ENCODE results near the gene PCDHB8. TPM values are rescaled to one million over a fixed set of nuclear protein-coding genes. Genes with fewer than 3 reads are reported as not detected.
"Not testable (repeated sequence)": the region's sequence is repeated elsewhere in the genome, so short reads cannot be mapped to it uniquely, and the experiment has no call there.

Gene PCDHB8
- total RNA-seq, 4 donors from 2014 or later, result 0.09 to 0.38 (median 0.32) TPM; not detected in 1

DNA sequence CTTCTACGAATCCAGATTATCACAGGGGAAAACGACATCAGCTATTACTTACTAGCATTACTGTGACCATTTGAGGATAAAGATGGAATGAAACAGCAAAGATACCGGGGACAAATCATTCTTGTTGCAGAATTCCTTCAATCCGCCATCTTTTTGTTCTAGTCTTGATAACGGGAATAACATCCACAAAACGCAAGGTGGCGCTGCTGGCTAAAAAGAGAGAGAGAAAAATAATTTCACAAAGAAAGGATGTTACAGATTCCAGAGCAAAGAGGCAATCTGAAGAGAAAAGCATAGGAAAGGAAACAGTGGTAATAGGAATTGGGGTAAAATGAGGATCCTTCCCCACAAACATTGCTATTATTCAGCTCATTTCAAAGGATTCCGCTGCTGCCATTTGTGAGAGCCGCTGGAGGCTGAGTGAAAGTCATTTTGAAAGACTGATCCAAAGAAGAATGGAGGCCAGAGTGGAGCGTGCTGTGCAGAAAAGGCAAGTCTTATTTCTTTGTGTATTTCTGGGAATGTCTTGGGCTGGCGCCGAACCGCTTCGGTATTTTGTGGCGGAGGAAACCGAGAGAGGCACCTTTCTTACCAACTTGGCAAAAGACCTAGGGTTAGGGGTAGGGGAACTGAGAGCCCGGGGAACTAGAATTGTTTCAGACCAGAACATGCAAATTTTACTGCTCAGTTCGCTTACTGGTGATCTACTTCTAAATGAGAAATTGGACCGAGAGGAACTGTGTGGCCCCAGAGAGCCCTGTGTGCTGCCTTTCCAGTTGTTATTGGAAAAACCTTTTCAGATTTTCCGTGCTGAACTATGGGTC, 5.0 kb upstream of the PCDHB8 start, which contains the start of gene PCDHB7:
Gene PCDHB7 (plus strand): TSS at position 264 of the 824 bp plus-strand sequence. CDS start 192 bp downstream, at position 456.
- Histone ChIP-seq H3K27me3 (peaks cover 0 to 33% (median 2%) of the 10 kb centered on the region in 4 donors), H3K9me3 (peaks cover 0 to 35% (median 23%) of the 10 kb centered on the region in 3 donors), H3K36me3 (no peaks in the 10 kb centered on the region), H3K4me1 (no peaks in the 10 kb centered on the region), H3K4me3 (peak within 1 kb of the TSS in 1 of 4 donors; percentile 24), H3K27ac (no peak within 1 kb of the TSS)
- DNase-seq, result no peak
- intact Hi-C loops (cut with DNase I), result no loop called here
- TF ChIP-seq, protein P1, sequence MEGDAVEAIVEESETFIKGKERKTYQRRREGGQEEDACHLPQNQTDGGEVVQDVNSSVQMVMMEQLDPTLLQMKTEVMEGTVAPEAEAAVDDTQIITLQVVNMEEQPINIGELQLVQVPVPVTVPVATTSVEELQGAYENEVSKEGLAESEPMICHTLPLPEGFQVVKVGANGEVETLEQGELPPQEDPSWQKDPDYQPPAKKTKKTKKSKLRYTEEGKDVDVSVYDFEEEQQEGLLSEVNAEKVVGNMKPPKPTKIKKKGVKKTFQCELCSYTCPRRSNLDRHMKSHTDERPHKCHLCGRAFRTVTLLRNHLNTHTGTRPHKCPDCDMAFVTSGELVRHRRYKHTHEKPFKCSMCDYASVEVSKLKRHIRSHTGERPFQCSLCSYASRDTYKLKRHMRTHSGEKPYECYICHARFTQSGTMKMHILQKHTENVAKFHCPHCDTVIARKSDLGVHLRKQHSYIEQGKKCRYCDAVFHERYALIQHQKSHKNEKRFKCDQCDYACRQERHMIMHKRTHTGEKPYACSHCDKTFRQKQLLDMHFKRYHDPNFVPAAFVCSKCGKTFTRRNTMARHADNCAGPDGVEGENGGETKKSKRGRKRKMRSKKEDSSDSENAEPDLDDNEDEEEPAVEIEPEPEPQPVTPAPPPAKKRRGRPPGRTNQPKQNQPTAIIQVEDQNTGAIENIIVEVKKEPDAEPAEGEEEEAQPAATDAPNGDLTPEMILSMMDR (IDR thresholded peaks at IDR 0.05), result peak in 3 of 6 experiments; percentile 11 to 30 (median 16)
- TF ChIP-seq POLR2A (IDR thresholded peaks at IDR 0.05), result no peak
- WGBS, 2 donors, result 36 to 42% methylated on average over 20 of the region's 20 CpGs

DNA sequence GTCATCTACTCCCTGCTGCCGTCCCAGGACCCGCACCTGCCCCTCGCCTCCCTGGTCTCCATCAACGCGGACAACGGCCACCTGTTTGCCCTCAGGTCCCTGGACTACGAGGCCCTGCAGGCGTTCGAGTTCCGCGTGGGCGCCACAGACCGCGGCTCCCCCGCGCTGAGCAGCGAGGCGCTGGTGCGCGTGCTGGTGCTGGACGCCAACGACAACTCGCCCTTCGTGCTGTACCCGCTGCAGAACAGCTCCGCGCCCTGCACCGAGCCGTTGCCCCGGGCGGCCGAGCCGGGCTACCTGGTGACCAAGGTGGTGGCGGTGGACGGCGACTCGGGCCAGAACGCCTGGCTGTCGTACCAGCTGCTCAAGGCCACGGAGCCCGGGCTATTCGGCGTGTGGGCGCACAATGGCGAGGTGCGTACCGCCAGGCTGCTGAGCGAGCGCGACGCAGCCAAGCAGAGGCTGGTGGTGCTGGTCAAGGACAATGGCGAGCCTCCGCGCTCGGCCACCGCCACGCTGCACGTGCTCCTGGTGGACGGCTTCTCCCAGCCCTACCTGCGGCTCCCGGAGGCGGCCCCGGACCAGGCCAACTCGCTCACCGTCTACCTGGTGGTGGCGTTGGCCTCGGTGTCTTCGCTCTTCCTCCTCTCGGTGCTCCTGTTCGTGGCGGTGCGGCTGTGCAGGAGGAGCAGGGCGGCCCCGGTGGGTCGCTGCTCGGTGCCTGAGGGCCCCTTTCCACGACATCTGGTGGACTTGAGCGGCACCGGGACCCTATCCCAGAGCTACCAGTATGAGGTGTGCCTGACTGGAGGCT, 3.1 kb upstream of the PCDHB8 start:
- H3K4me3 ChIP-seq; intact Hi-C loops (cut with DNase I); DNase-seq; H3K4me1 ChIP-seq; H3K36me3 ChIP-seq; H3K27ac ChIP-seq: not testable (repeated sequence)
- peaks cover 0 to 49% (median 2%) of the 10 kb centered on the region in 4 donors for H3K27me3 ChIP-seq
- H3K9me3 ChIP-seq, result peaks cover 0 to 50% (median 34%) of the 10 kb centered on the region in 3 donors
- WGBS, 2 donors, result 47 to 57% methylated on average over 35 to 41 of the region's 79 CpGs

DNA sequence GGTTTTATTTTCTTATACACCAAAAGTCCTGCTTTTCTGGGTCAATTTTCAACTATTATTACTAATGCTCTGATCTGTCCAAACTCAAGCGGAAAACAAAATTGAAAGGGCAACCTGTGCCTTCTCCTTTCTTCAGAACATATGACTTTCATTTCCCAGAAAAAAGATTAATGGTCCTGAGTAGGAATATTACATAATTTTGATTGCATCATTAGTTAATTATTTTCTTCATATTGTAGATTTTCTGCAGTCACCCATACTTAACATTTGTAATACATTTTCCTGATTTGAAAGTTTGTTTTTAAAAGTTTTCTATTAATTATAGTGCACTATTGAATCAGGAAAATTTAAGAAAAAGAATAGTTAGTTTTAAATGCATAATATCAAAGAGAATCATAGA, 1.7 kb upstream of the PCDHB8 start:
- Histone ChIP-seq H3K27ac (no peak overlapping the region), H3K36me3 (no peaks in the 10 kb centered on the region), H3K4me1 (no peaks in the 10 kb centered on the region), H3K9me3 (peaks cover 0 to 57% (median 34%) of the 10 kb centered on the region in 3 donors), H3K27me3 (peaks cover 0 to 57% (median 2%) of the 10 kb centered on the region in 4 donors), H3K4me3 (no peak overlapping the region)
- no peak for DNase-seq
- intact Hi-C loops (cut with DNase I), result no loop called here
- 53 to 74% methylated on average over 1 of the region's 1 CpG for WGBS, 2 donors
- no peak for TF ChIP-seq POLR2A (IDR thresholded peaks at IDR 0.05)
- TF ChIP-seq, protein P1 (IDR thresholded peaks at IDR 0.05), result no peak

DNA sequence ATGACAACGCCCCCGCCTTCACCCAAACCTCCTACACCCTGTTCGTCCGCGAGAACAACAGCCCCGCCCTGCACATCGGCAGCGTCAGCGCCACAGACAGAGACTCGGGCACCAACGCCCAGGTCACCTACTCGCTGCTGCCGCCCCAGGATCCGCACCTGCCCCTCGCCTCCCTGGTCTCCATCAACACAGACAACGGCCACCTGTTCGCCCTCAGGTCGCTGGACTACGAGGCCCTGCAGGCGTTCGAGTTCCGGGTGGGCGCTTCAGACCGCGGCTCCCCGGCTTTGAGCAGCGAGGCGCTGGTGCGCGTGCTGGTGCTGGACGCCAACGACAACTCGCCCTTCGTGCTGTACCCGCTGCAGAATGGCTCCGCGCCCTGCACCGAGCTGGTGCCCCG, 1.8 kb downstream of the PCDHB8 start:
- DNase-seq; H3K4me3 ChIP-seq; H3K4me1 ChIP-seq; intact Hi-C loops (cut with DNase I); H3K27ac ChIP-seq; H3K36me3 ChIP-seq: not testable (repeated sequence)
- 51 to 72% methylated on average over 13 to 18 of the region's 39 CpGs for WGBS, 2 donors
- H3K27me3 ChIP-seq, result peaks cover 0 to 73% (median 2%) of the 10 kb centered on the region in 4 donors
- peaks cover 0 to 59% (median 28%) of the 10 kb centered on the region in 3 donors for H3K9me3 ChIP-seq

DNA sequence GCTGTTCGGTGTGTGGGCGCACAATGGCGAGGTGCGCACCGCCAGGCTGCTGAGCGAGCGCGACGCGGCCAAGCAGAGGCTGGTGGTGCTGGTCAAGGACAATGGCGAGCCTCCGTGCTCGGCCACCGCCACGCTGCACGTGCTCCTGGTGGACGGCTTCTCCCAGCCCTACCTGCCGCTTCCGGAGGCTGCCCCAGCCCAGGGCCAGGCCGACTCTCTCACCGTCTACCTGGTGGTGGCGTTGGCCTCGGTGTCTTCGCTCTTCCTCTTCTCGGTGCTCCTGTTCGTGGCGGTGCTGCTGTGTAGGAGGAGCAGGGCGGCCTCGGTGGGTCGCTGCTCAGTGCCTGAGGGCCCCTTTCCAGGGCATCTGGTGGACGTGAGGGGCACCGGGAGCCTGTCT, 2.3 kb downstream of the PCDHB8 start:
- WGBS, 2 donors, result 39 to 65% methylated on average over 8 to 20 of the region's 32 CpGs
- peaks cover 0 to 59% (median 28%) of the 10 kb centered on the region in 3 donors for H3K9me3 ChIP-seq

DNA sequence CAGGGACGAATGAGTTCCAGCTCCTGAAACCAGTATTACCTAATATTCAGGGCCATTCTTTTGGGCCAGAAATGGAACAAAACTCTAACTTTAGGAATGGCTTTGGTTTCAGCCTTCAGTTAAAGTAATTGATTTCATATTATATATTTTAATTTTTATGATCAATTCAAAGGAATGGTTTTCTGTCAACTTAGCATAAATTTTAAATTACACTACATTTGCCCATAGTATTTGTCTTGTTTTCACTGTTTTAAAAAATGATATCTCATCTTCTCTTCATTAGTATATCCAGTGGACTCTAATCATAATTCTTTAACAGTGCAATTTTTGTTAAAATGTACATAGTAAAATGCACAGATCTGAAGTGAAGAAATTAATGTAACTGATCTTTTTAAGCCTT, 2.7 kb downstream of the PCDHB8 start:
- Histone ChIP-seq H3K9me3 (peaks cover 0 to 55% (median 29%) of the 10 kb centered on the region in 3 donors), H3K27me3 (peaks cover 0 to 67% (median 2%) of the 10 kb centered on the region in 4 donors), H3K27ac (no peak overlapping the region), H3K36me3 (no peaks in the 10 kb centered on the region), H3K4me1 (no peaks in the 10 kb centered on the region), H3K4me3 (no peak overlapping the region)
- WGBS, 2 donors, result 46 to 73% methylated on average over 1 of the region's 1 CpG
- TF ChIP-seq POLR2A (IDR thresholded peaks at IDR 0.05), result no peak
- TF ChIP-seq, protein P1 (IDR thresholded peaks at IDR 0.05), result no peak
- intact Hi-C loops (cut with DNase I), result no loop called here
- no peak for DNase-seq

More for the DNA sequence above, 2.3 kb downstream of the PCDHB8 start:
- H3K36me3 ChIP-seq; H3K27ac ChIP-seq; H3K4me1 ChIP-seq; DNase-seq; H3K4me3 ChIP-seq; intact Hi-C loops (cut with DNase I): not testable (repeated sequence)
- peaks cover 0 to 71% (median 2%) of the 10 kb centered on the region in 4 donors for H3K27me3 ChIP-seq
